Epithelial cell of esophagus (primary cell): ENCODE data around the gene ACTBL2.

Experiments used
- DNase-seq: peaks from one replicate; pipeline ENCODE4 v3.0.0; 2010; ENCODE audit warnings: low read depth
- H3K4me3 ChIP-seq: 2 replicates; pipeline ENCODE4 v1.5.1; 2011; ENCODE audit warnings: mild to moderate bottlenecking, low read length, control low read depth
- TF ChIP-seq, protein P1 (sequence below): IDR thresholded peaks from 2 replicates; pipeline ENCODE4 v1.5.1; 2011; ENCODE audit warnings: low read depth, mild to moderate bottlenecking, low read length, control low read depth, inconsistent platforms; ENCODE audit not compliant: insufficient read depth; ENCODE audit errors: missing control alignments

ACTBL2 gene

GRCh38 chr5:57448287-57448686 is 34.3 kb downstream of the ACTBL2 start:
- H3K4me3 ChIP-seq, result no peak overlapping the region
- no peak for DNase-seq
- TF ChIP-seq, protein P1, sequence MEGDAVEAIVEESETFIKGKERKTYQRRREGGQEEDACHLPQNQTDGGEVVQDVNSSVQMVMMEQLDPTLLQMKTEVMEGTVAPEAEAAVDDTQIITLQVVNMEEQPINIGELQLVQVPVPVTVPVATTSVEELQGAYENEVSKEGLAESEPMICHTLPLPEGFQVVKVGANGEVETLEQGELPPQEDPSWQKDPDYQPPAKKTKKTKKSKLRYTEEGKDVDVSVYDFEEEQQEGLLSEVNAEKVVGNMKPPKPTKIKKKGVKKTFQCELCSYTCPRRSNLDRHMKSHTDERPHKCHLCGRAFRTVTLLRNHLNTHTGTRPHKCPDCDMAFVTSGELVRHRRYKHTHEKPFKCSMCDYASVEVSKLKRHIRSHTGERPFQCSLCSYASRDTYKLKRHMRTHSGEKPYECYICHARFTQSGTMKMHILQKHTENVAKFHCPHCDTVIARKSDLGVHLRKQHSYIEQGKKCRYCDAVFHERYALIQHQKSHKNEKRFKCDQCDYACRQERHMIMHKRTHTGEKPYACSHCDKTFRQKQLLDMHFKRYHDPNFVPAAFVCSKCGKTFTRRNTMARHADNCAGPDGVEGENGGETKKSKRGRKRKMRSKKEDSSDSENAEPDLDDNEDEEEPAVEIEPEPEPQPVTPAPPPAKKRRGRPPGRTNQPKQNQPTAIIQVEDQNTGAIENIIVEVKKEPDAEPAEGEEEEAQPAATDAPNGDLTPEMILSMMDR, result no peak

GRCh38 chr5:57447658-57448057 is 35.0 kb downstream of the ACTBL2 start:
- no peak for DNase-seq
- TF ChIP-seq, protein P1, result no peak
- H3K4me3 ChIP-seq, result no peak overlapping the region

- no peak for DNase-seq
- no peak overlapping the region for H3K4me3 ChIP-seq
- TF ChIP-seq, protein P1, result no peak
These were observed 35.6 kb downstream of the ACTBL2 start for GRCh38 chr5:57446966-57447365.

DNA sequence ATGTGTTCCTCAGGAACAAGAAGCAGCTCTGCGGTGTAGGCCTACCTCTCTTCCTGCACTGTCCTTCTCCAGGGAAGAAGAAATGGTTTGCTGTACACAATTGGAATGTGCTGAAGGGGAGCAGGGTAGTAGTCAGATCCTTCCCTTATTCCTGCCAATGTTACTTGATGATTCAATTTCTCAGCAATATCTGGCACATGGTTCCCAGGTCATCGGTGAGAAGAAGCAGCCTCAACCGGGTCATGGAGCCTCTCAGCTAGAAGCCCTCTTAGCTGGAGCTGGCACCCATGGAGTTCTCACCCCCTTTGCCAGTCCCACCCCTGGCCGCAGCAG is 36.9 kb downstream of the ACTBL2 start:
- DNase-seq, result no peak
- TF ChIP-seq, protein P1, result no peak

DNA sequence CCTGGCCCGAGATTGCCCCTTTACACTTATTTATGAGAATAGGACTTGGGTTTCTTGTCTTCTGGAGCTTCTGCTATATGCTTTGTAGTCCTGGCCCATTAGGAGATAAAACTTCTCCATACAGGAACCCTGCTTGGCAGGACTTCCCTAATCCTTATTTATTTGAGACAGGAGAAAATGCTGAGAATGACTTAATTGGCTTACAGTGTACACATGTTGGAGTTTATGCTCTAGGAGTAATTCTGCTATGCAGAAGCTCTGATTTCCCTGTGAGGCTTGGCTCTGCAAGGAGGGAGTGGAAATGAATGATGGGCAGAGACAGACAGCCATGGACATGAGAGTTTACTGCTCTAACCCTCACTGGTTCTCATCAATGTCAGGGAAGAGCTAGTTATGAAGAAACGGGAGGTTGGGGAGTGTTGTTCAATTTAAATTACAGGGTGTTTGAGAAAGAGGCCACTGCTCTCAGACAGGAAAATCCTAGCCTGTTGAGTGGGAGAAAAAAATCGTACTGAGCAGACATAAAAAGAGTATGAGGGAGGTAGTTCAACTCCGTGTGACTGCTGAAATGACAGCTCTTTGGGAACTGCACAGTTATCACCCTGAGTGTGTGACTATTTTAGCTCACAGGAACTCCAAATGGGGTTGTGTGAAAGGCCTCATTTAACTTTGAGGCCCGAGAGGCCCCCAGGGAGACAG is 37.5 kb downstream of the ACTBL2 start:
- DNase-seq, result no peak
- TF ChIP-seq, protein P1, result no peak
- no peak overlapping the region for H3K4me3 ChIP-seq

More for the DNA sequence above, 36.9 kb downstream of the ACTBL2 start:
- no peak overlapping the region for H3K4me3 ChIP-seq

DNA sequence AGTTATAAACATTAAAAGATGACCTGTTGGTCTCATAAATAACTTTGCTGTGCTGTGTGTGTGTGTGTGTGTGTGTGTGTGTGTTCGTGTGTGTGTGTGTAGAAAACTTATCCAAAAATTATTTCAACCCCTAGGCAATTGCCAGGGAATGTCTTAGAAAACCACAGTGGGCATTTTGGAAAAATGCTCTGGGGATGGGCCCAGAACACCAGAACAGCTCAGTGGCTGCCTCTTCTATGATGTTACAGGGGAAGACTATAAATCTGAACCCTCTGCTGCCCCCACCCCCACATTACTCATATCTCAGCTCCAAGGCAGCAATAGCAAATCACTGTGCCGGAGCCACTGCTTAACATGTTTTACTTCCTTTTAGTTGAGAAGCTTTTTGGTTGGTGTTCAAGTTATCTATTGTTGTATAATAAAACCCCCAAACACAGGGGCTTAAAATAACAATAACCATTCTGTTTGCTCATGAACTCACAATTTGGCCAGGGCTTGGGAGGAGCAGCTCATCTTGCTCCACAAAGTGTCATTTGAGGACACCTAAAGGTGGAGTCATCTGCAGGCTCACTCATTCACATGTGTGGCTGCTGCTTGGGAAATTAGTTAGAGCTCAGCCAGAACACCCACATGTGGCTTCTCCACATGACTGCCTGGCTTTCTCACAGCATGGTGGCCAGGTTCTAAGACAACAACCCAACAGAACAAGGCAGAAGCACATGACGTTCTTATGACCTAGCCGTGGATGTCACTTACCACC is 40.4 kb downstream of the ACTBL2 start:
- H3K4me3 ChIP-seq, result no peak overlapping the region
- TF ChIP-seq, protein P1, result no peak
- peak; percentile 70 for DNase-seq
